B cell (primary cell): Measurements from ENCODE around the gene CD33. TPM values are rescaled to one million over a fixed set of nuclear protein-coding genes. Genes with fewer than 3 reads are reported as not detected.

Source experiments
- ATAC-seq: fragments of 200-7000 bp; cut with Tn5 transposase; one replicate; pipeline ENCODE4 v1.10.0; 2021; ENCODE audit warnings: low read depth, mild to moderate bottlenecking, moderate number of reproducible peaks, moderate library complexity
- CTCF ChIA-PET: fragments of 350-600 bp; sonication (Branson Sonifier 250); formaldehyde crosslinking; loops from one replicate; lab custom pipeline; 2021; ENCODE audit warnings: antibody characterized with exemption, inconsistent platforms; lab: Charles Lee
- POLR2A ChIA-PET: fragments of 350-600 bp; sonication (Branson Sonifier 250); formaldehyde crosslinking; loops from one replicate; lab custom pipeline; 2021; ENCODE audit warnings: antibody characterized with exemption; lab: Charles Lee
- DNase-seq: peaks from one replicate; pipeline ENCODE4 v3.0.0; 2013
- H2AFZ ChIP-seq: 2 replicates; pipeline ENCODE4 v1.6.1; 2012; ENCODE audit warnings: mild to moderate bottlenecking, low read depth, low read length; ENCODE audit not compliant: insufficient read depth, poor library complexity, severe bottlenecking
- H3K27ac ChIP-seq, 2 donors: 1 replicate in 1 of 2; 2 replicates in 1 of 2; pipeline ENCODE4 v1.5.1; 2012 to 2013; ENCODE audit warnings: low read length in 2 of 2, mild to moderate bottlenecking in 2 of 2, moderate library complexity in 1 of 2
- H3K27me3 ChIP-seq, 4 experiments: fragments of 200-600 bp in 1 of 4; sonication (generic) in 1 of 4; replicated peaks in 1 of 4; 1 replicate in 2 of 4; 2 replicates in 2 of 4; pipeline versions ENCODE4 v1.6.1 to v1.7.0; 2013 to 2016; ENCODE audit warnings: low read length in 3 of 4, mild to moderate bottlenecking in 2 of 4, mixed read lengths in 1 of 4, moderate library complexity in 1 of 4; ENCODE audit not compliant: insufficient read depth in 4 of 4, control insufficient read depth in 3 of 4; ENCODE audit errors: control extremely low read depth in 1 of 4
- H3K36me3 ChIP-seq, 2 experiments: replicated peaks in 1 of 2; 1 replicate in 1 of 2; 2 replicates in 1 of 2; pipeline versions ENCODE4 v1.6.1 to v1.7.1; 2013; ENCODE audit warnings: low read length in 1 of 2; ENCODE audit not compliant: insufficient read depth in 2 of 2, control insufficient read depth in 1 of 2; ENCODE audit errors: control extremely low read depth in 1 of 2, extremely low read depth in 1 of 2
- H3K4me1 ChIP-seq, 2 donors: fragments of 200-600 bp in 1 of 2; sonication (generic) in 1 of 2; 1 replicate in 1 of 2; 2 replicates in 1 of 2; pipeline versions ENCODE4 v1.5.1 to v1.6.1; 2013 to 2017; ENCODE audit warnings: low read length in 2 of 2; ENCODE audit not compliant: control insufficient read depth in 2 of 2, insufficient read depth in 2 of 2
- H3K4me2 ChIP-seq: replicated peaks from 2 replicates; pipeline ENCODE3; 2012; ENCODE audit warnings: mild to moderate bottlenecking, low read depth, low read length; ENCODE audit not compliant: poor library complexity, severe bottlenecking
- H3K4me3 ChIP-seq, 5 experiments: fragments of 200-600 bp in 1 of 5; sonication (generic) in 1 of 5; 1 replicate in 3 of 5; 2 replicates in 2 of 5; pipeline versions ENCODE4 v1.5.1 to v1.7.0; 2011 to 2016; ENCODE audit warnings: low read length in 4 of 5, mild to moderate bottlenecking in 4 of 5, low read depth in 2 of 5, control low read depth in 1 of 5, moderate library complexity in 1 of 5; ENCODE audit not compliant: insufficient read depth in 1 of 5; ENCODE audit errors: control extremely low read depth in 1 of 5, extremely low read depth in 1 of 5
- H3K79me2 ChIP-seq: fragments of 200-600 bp; sonication (generic); one replicate; pipeline ENCODE4 v1.6.0; 2016; ENCODE audit warnings: low read length; ENCODE audit not compliant: control insufficient read depth, insufficient read depth
- H3K9ac ChIP-seq: fragments of 200-600 bp; sonication (generic); 2 replicates; pipeline ENCODE4 v1.6.1; 2017; ENCODE audit warnings: mild to moderate bottlenecking, low read length, moderate library complexity
- H3K9me3 ChIP-seq, 3 donors: one replicate each; pipeline versions ENCODE4 v1.6.1 to v1.7.1; 2013; ENCODE audit warnings: low read length in 2 of 3; ENCODE audit not compliant: control insufficient read depth in 2 of 3, insufficient read depth in 1 of 3; ENCODE audit errors: control extremely low read depth in 1 of 3
- H4K20me1 ChIP-seq: 2 replicates; pipeline ENCODE4 v1.6.0; 2012; ENCODE audit warnings: mild to moderate bottlenecking, low read length; ENCODE audit not compliant: insufficient read depth, control insufficient read depth, poor library complexity, severe bottlenecking
- H3K27ac Mint-ChIP-seq: one replicate; pipeline ENCODE4 v1.8.0; 2021; ENCODE audit warnings: mixed read lengths
- H3K27me3 Mint-ChIP-seq: one replicate; pipeline ENCODE4 v1.8.0; 2021; ENCODE audit warnings: mixed read lengths
- H3K4me1 Mint-ChIP-seq: one replicate; pipeline ENCODE4 v1.8.0; 2021; ENCODE audit warnings: mixed read lengths
- H3K4me3 Mint-ChIP-seq: one replicate; pipeline ENCODE4 v1.8.0; 2021; ENCODE audit warnings: mixed read lengths
- H3K9me3 Mint-ChIP-seq: one replicate; pipeline ENCODE4 v1.8.0; 2022; ENCODE audit warnings: mixed read lengths; ENCODE audit not compliant: insufficient read depth
- CTCF ChIP-seq: fragments of 200-600 bp; IDR thresholded peaks from one replicate; pipeline ENCODE4 v1.8.0; 2022; ENCODE audit warnings: antibody characterized with exemption, mild to moderate bottlenecking
- EZH2 ChIP-seq: IDR thresholded peaks from 2 replicates; pipeline ENCODE4 v1.6.1; 2012; ENCODE audit warnings: borderline replicate concordance, low read depth, mild to moderate bottlenecking, moderate library complexity, low read length; ENCODE audit not compliant: insufficient read depth, poor library complexity, severe bottlenecking
- WGBS: methylation state at CpG from one replicate; pipeline ENCODE4 v1.1.5; 2013; ENCODE audit warnings: missing lambda C conversion rate; ENCODE audit not compliant: insufficient coverage; 5-methylcytosine and 5-hydroxymethylcytosine counted together
- intact Hi-C: fragments of 100-400 bp; cut with micrococcal nuclease; formaldehyde crosslinking; loops from one replicate; pipeline ENCODE4 v1.10.0; 2022
- polyA plus RNA-seq: library from polyadenylated mRNA; depleted of rRNA; stranded (reverse); fragments of >200 nt; gene quantifications from 2 replicates; pipeline ENCODE4 v1.2.3, GENCODE V29; 2012
- total RNA-seq, 2 donors: library from RNA; stranded (reverse); fragments of 120-200 nt in 1 of 2; gene quantifications; 1 replicate in 1 of 2; 2 replicates in 1 of 2; pipeline versions ENCODE4 v1.2.3 to v1.2.4, GENCODE V29; 2013 to 2022

CD33 gene
- total and polyA plus RNA-seq, 2 donors (not counting 1 experiment from before 2014, with no cell fraction given): 1.3 TPM; not detected in 1

GRCh38 chr19:51274049-51274770 is 49.3 kb downstream of the CD33 start:
- H3K27ac ChIP-seq: no peak overlapping the region
- H3K4me2 ChIP-seq: no peak overlapping the region
- H3K4me1 ChIP-seq: no peaks in the 10 kb centered on the region
- H4K20me1 ChIP-seq: no peaks in the 10 kb centered on the region
- peaks cover 30% of the 10 kb centered on the region for H3K27me3 Mint-ChIP-seq
- no peaks in the 10 kb centered on the region for H3K79me2 ChIP-seq
- intact Hi-C loops: no loop called here
- no peak overlapping the region for H3K4me3 ChIP-seq
- no peak overlapping the region for H3K9ac ChIP-seq
- ATAC-seq (no peak), DNase-seq (no peak)
- H3K4me3 Mint-ChIP-seq: no peak overlapping the region
- H3K27me3 ChIP-seq: peaks cover 0 to 13% (median 2%) of the 10 kb centered on the region in 4 experiments
- 96% methylated on average over 7 of the region's 8 CpGs for WGBS
- H3K9me3 ChIP-seq: peaks cover 0 to 12% (median 0%) of the 10 kb centered on the region in 3 donors
- no peaks in the 10 kb centered on the region for H3K4me1 Mint-ChIP-seq
- ChIA-PET POLR2A (no interaction called here), CTCF (no interaction called here)
- H2AFZ ChIP-seq: no peak overlapping the region
- TF ChIP-seq EZH2 (no peak), CTCF (no peak)
- no peak overlapping the region for H3K27ac Mint-ChIP-seq
- H3K36me3 ChIP-seq: no peaks in the 10 kb centered on the region
- H3K9me3 Mint-ChIP-seq: peaks cover 4% of the 10 kb centered on the region

GRCh38 chr19:51277112-51277511 is 52.2 kb downstream of the CD33 start:
- no peak overlapping the region for H2AFZ ChIP-seq
- no peak overlapping the region for H3K4me3 Mint-ChIP-seq
- H3K79me2 ChIP-seq: no peaks in the 10 kb centered on the region
- no peak overlapping the region for H3K4me3 ChIP-seq
- no peak for DNase-seq
- no CpG with 5 or more reads among the region's 3 CpGs for WGBS
- no peaks in the 10 kb centered on the region for H3K4me1 Mint-ChIP-seq
- H3K9me3 Mint-ChIP-seq: peaks cover 7% of the 10 kb centered on the region
- ChIA-PET POLR2A (no interaction called here), CTCF (no interaction called here)
- H3K9ac ChIP-seq: no peak overlapping the region
- no peak for ATAC-seq
- intact Hi-C loops: no loop called here
- no peak for TF ChIP-seq EZH2
- no peak for TF ChIP-seq CTCF
- no peaks in the 10 kb centered on the region for H3K4me1 ChIP-seq
- H4K20me1 ChIP-seq: no peaks in the 10 kb centered on the region
- H3K36me3 ChIP-seq: no peaks in the 10 kb centered on the region
- H3K9me3 ChIP-seq: peaks cover 0 to 17% (median 0%) of the 10 kb centered on the region in 3 donors
- H3K27me3 Mint-ChIP-seq: peaks cover 31% of the 10 kb centered on the region
- H3K27me3 ChIP-seq: peaks cover 0 to 6% (median 0%) of the 10 kb centered on the region in 4 experiments
- no peak overlapping the region for H3K4me2 ChIP-seq
- no peak overlapping the region for H3K27ac ChIP-seq
- no peak overlapping the region for H3K27ac Mint-ChIP-seq
